ENCODE data around the gene ZNF90. TPM values are rescaled to one million over a fixed set of nuclear protein-coding genes. Genes with fewer than 3 reads are reported as not detected.
"Not testable (repeated sequence)": the region's sequence is repeated elsewhere in the genome, so short reads cannot be mapped to it uniquely, and the experiment has no call there.

ZNF90 gene
- total RNA-seq, 1 donor, result 1.1 TPM

GRCh38 chr19:20080656-20081055 is 2.9 kb downstream of the ZNF90 start:
- no peaks in the 10 kb centered on the region for H3K27me3 ChIP-seq (ENCODE audit: insufficient read depth, low read length)
- H3K4me1 ChIP-seq (ENCODE audit: insufficient read depth, low read length), result peaks cover 8% of the 10 kb centered on the region
- no peak for TF ChIP-seq CTCF (IDR thresholded peaks at IDR 0.05; ENCODE audit: extremely low read depth, low read depth, low read length)
- no peak for DNase-seq (ENCODE audit: insufficient read length, low spot score, missing footprints)
- H3K4me2 ChIP-seq (ENCODE audit: insufficient read depth, low read length), result no peak overlapping the region
- peaks cover 11% of the 10 kb centered on the region for H3K79me2 ChIP-seq (ENCODE audit: insufficient read depth, low read length)
- H3K36me3 ChIP-seq (ENCODE audit: insufficient read depth, low read length), result no peaks in the 10 kb centered on the region
- no peak overlapping the region for H3K27ac ChIP-seq (ENCODE audit: low read depth, low read length)
- no peak overlapping the region for H3K4me3 ChIP-seq (ENCODE audit: insufficient read depth, low read length)
- no peaks in the 10 kb centered on the region for H4K20me1 ChIP-seq (ENCODE audit: insufficient read depth, low read length)
- H2AFZ ChIP-seq (ENCODE audit: low read length), result no peak overlapping the region
- H3K9me3 ChIP-seq (ENCODE audit: low read depth, low read length), result no peaks in the 10 kb centered on the region

- not testable (repeated sequence) for DNase-seq (ENCODE audit: insufficient read length, low spot score, missing footprints); H2AFZ ChIP-seq (ENCODE audit: low read length); H3K9me3 ChIP-seq (ENCODE audit: low read depth, low read length); H3K4me1 ChIP-seq (ENCODE audit: insufficient read depth, low read length); H3K36me3 ChIP-seq (ENCODE audit: insufficient read depth, low read length); H3K4me3 ChIP-seq (ENCODE audit: insufficient read depth, low read length); H4K20me1 ChIP-seq (ENCODE audit: insufficient read depth, low read length); H3K27me3 ChIP-seq (ENCODE audit: insufficient read depth, low read length); H3K4me2 ChIP-seq (ENCODE audit: insufficient read depth, low read length); H3K27ac ChIP-seq (ENCODE audit: low read depth, low read length)
- H3K79me2 ChIP-seq (ENCODE audit: insufficient read depth, low read length), result peaks cover 11% of the 10 kb centered on the region
Observed at GRCh38 chr19:20082232-20082833, 4.5 kb downstream of the ZNF90 start.

- H3K9me3 ChIP-seq (ENCODE audit: low read depth, low read length); H3K4me1 ChIP-seq (ENCODE audit: insufficient read depth, low read length); H3K27me3 ChIP-seq (ENCODE audit: insufficient read depth, low read length); DNase-seq (ENCODE audit: insufficient read length, low spot score, missing footprints); H4K20me1 ChIP-seq (ENCODE audit: insufficient read depth, low read length); H2AFZ ChIP-seq (ENCODE audit: low read length); H3K27ac ChIP-seq (ENCODE audit: low read depth, low read length); H3K36me3 ChIP-seq (ENCODE audit: insufficient read depth, low read length); H3K4me3 ChIP-seq (ENCODE audit: insufficient read depth, low read length); H3K4me2 ChIP-seq (ENCODE audit: insufficient read depth, low read length): not testable (repeated sequence)
- H3K79me2 ChIP-seq (ENCODE audit: insufficient read depth, low read length), result peaks cover 11% of the 10 kb centered on the region
Observed at GRCh38 chr19:20082876-20083275, 5.1 kb downstream of the ZNF90 start.

- Histone ChIP-seq H3K27ac (ENCODE audit: low read depth, low read length) (no peak overlapping the region), H3K4me3 (ENCODE audit: insufficient read depth, low read length) (no peak overlapping the region), H2AFZ (ENCODE audit: low read length) (no peak overlapping the region), H3K79me2 (ENCODE audit: insufficient read depth, low read length) (no peaks in the 10 kb centered on the region), H3K4me2 (ENCODE audit: insufficient read depth, low read length) (no peak overlapping the region), H3K9me3 (ENCODE audit: low read depth, low read length) (peaks cover 1% of the 10 kb centered on the region), H3K4me1 (ENCODE audit: insufficient read depth, low read length) (no peaks in the 10 kb centered on the region), H4K20me1 (ENCODE audit: insufficient read depth, low read length) (no peaks in the 10 kb centered on the region), H3K27me3 (ENCODE audit: insufficient read depth, low read length) (no peaks in the 10 kb centered on the region), H3K36me3 (ENCODE audit: insufficient read depth, low read length) (no peaks in the 10 kb centered on the region)
- DNase-seq (ENCODE audit: insufficient read length, low spot score, missing footprints), result no peak
- TF ChIP-seq CTCF (IDR thresholded peaks at IDR 0.05; ENCODE audit: extremely low read depth, low read depth, low read length), result no peak
Observed at GRCh38 chr19:20102097-20102496, 24.3 kb downstream of the ZNF90 start.

- no peak overlapping the region for H3K4me2 ChIP-seq (ENCODE audit: insufficient read depth, low read length)
- H3K36me3 ChIP-seq (ENCODE audit: insufficient read depth, low read length), result no peaks in the 10 kb centered on the region
- TF ChIP-seq CTCF (IDR thresholded peaks at IDR 0.05; ENCODE audit: extremely low read depth, low read depth, low read length), result no peak
- no peaks in the 10 kb centered on the region for H3K79me2 ChIP-seq (ENCODE audit: insufficient read depth, low read length)
- H2AFZ ChIP-seq (ENCODE audit: low read length), result no peak overlapping the region
- H3K4me1 ChIP-seq (ENCODE audit: insufficient read depth, low read length), result no peaks in the 10 kb centered on the region
- no peak overlapping the region for H3K4me3 ChIP-seq (ENCODE audit: insufficient read depth, low read length)
- DNase-seq (ENCODE audit: insufficient read length, low spot score, missing footprints), result no peak
- no peaks in the 10 kb centered on the region for H4K20me1 ChIP-seq (ENCODE audit: insufficient read depth, low read length)
- H3K27ac ChIP-seq (ENCODE audit: low read depth, low read length), result no peak overlapping the region
- H3K9me3 ChIP-seq (ENCODE audit: low read depth, low read length), result peaks cover 1% of the 10 kb centered on the region
- H3K27me3 ChIP-seq (ENCODE audit: insufficient read depth, low read length), result no peaks in the 10 kb centered on the region
Observed at GRCh38 chr19:20103091-20103740, 25.4 kb downstream of the ZNF90 start.

Data from osteoblast (primary cell).